Thoracic aorta (tissue), 2 donors: ENCODE data around the gene GALNT15. TPM values are rescaled to one million over a fixed set of nuclear protein-coding genes. Genes with fewer than 3 reads are reported as not detected.

Source experiments
- ATAC-seq: fragments of 150-250 bp; one replicate; pipeline ENCODE4 v1.8.0; 2017; ENCODE audit warnings: low read depth; ENCODE audit not compliant: insufficient number of reproducible peaks, low FRiP score
- DNase-seq: peaks from one replicate; pipeline ENCODE4 v3.0.0-alpha.2; 2020; ENCODE audit warnings: low spot score
- H3K27ac ChIP-seq, 2 donors: fragments of 200-600 bp; sonication (generic); 1 replicate in 1 of 2; 2 replicates in 1 of 2; pipeline ENCODE4 v1.5.1; 2016; ENCODE audit warnings: mild to moderate bottlenecking in 2 of 2, moderate library complexity in 2 of 2
- H3K27me3 ChIP-seq: fragments of 200-600 bp; sonication (generic); replicated peaks from 2 replicates; pipeline ENCODE4 v1.6.0; 2016; ENCODE audit warnings: mild to moderate bottlenecking; ENCODE audit not compliant: insufficient read depth
- H3K36me3 ChIP-seq: fragments of 200-600 bp; sonication (generic); one replicate; pipeline ENCODE4 v1.5.1; 2016
- H3K4me1 ChIP-seq, 2 donors: fragments of 200-600 bp; sonication (generic); 1 replicate in 1 of 2; 2 replicates in 1 of 2; pipeline versions ENCODE4 v1.5.1 to v1.6.0; 2016; ENCODE audit warnings: low read depth in 2 of 2, mild to moderate bottlenecking in 1 of 2; ENCODE audit not compliant: control insufficient read depth in 1 of 2
- H3K4me3 ChIP-seq: fragments of 200-600 bp; sonication (generic); 2 replicates; pipeline ENCODE4 v1.5.1; 2016; ENCODE audit warnings: mild to moderate bottlenecking
- H3K9me3 ChIP-seq: fragments of 200-600 bp; sonication (generic); 2 replicates; pipeline ENCODE4 v1.5.1; 2016
- total RNA-seq, 2 donors: library from RNA; depleted of rRNA; stranded (reverse); fragments of >200 nt; gene quantifications; one replicate each; pipeline versions ENCODE4 v1.1.0 to v1.2.3, GENCODE V29; 2016
- TF ChIP-seq, protein P1 (sequence below): fragments of 200-600 bp; sonication (generic); IDR thresholded peaks from one replicate; pipeline ENCODE4 v1.5.1; 2019; ENCODE audit warnings: antibody characterized with exemption

The GALNT15 gene
- total RNA-seq, 2 donors from 2014 or later: 157 to 167 TPM

DNA sequence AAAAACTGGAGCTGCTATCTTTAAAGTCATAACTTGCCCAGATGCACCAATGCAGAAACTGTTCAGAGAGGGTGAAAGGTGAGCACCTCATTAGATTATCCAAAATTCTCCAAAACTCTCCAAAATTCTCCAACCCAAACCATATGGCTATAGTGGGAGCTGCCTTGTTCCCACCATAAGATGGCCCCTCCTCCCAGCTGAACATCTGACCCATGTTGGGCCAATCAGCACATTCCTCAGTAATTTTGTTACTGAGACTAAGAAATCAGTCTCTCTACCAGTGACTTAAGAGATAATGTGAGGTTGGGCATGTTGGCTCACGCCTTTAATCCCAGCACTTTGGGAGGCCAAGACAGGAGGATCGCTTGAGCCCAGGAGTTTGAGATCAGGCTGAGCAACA, 57.5 kb downstream of the GALNT15 start:
- DNase-seq: no peak
- Histone ChIP-seq H3K9me3 (no peaks in the 10 kb centered on the region), H3K4me3 (no peak overlapping the region), H3K27me3 (no peaks in the 10 kb centered on the region), H3K4me1 (peaks cover 4 to 8% of the 10 kb centered on the region in 2 donors), H3K36me3 (no peaks in the 10 kb centered on the region), H3K27ac (no peak overlapping the region)
- TF ChIP-seq, protein P1, sequence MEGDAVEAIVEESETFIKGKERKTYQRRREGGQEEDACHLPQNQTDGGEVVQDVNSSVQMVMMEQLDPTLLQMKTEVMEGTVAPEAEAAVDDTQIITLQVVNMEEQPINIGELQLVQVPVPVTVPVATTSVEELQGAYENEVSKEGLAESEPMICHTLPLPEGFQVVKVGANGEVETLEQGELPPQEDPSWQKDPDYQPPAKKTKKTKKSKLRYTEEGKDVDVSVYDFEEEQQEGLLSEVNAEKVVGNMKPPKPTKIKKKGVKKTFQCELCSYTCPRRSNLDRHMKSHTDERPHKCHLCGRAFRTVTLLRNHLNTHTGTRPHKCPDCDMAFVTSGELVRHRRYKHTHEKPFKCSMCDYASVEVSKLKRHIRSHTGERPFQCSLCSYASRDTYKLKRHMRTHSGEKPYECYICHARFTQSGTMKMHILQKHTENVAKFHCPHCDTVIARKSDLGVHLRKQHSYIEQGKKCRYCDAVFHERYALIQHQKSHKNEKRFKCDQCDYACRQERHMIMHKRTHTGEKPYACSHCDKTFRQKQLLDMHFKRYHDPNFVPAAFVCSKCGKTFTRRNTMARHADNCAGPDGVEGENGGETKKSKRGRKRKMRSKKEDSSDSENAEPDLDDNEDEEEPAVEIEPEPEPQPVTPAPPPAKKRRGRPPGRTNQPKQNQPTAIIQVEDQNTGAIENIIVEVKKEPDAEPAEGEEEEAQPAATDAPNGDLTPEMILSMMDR: no peak
- no peak for ATAC-seq

DNA sequence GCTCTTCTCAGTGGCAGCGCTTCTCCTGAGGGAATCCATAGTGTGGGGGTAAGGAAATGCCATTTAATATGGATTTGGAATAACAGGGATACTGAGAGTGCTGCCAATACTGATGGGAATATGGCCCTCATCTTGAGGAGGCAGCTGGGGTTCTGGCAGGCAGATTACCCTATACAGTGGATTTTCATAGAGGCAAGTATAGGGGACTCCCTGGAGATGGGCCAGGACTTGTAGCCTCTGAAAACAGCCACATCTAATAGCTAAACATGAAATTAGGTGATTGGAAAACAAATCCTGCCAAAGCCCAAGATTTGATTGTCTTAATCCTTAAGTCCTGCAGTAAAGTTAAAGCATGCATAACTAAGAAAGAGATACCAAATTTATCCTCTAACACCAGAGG, 59.3 kb downstream of the GALNT15 start:
- ATAC-seq: no peak
- Histone ChIP-seq H3K36me3 (no peaks in the 10 kb centered on the region), H3K4me3 (no peak overlapping the region), H3K9me3 (no peaks in the 10 kb centered on the region), H3K27me3 (no peaks in the 10 kb centered on the region), H3K27ac (no peak overlapping the region), H3K4me1 (peaks cover 7 to 16% of the 10 kb centered on the region in 2 donors)
- TF ChIP-seq, protein P1: no peak
- DNase-seq: no peak

DNA sequence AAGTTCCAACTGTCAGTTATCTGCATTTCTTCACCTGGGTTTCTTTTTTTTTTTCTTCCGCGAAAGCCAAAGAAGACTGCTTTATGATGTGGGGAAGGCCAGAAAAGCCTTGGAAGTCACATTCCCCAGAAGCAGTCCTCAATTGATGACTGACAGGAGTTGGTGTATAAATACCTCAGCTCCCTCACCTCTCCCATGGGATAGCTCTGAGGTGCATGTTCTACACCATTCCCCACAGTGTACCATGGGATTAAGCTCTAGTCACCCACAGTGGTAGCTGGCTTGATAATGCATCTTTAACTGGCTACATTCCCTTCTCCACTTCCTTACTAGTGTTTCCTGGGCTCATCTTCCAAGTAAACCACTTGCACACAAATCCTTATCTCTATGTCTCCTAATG, 59.8 kb downstream of the GALNT15 start:
- no peak overlapping the region for H3K4me3 ChIP-seq
- no peak overlapping the region for H3K27ac ChIP-seq
- TF ChIP-seq, protein P1: no peak
- no peaks in the 10 kb centered on the region for H3K9me3 ChIP-seq
- H3K36me3 ChIP-seq: no peaks in the 10 kb centered on the region
- DNase-seq (no peak), ATAC-seq (no peak)
- peaks cover 7 to 16% of the 10 kb centered on the region in 2 donors for H3K4me1 ChIP-seq
- no peaks in the 10 kb centered on the region for H3K27me3 ChIP-seq

DNA sequence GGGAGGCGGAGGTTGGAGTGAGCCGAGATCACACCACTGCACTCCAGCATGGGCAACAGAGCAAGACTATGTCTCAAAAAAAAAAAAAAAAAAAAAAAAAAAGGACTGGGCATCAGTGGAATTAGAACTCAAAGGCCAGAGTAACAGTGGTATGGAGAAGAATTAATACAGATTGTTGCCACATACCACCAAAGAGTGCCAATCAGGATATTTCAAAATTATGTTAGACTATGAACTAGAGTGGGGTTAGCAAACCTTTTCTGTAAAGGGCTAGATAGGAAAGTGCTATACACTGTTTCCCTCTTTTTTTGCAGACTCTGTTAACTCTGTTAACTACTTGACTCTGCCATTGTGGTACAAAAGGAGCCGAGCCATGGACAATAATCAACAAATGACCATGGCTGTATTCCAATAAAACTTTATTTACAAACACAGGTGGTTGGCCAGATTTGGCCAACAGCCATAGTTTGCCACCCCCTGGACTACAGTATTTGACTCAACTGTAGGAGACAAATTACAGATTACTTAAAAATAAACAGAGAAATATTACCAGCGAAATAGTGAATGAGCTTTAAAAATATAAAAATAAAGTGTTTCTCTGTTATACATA, 61.7 kb downstream of the GALNT15 start:
- peaks cover 7 to 16% of the 10 kb centered on the region in 2 donors for H3K4me1 ChIP-seq
- ATAC-seq (no peak), DNase-seq (no peak)
- TF ChIP-seq, protein P1: no peak
- H3K27me3 ChIP-seq: no peaks in the 10 kb centered on the region
- no peak overlapping the region for H3K4me3 ChIP-seq
- H3K9me3 ChIP-seq: no peaks in the 10 kb centered on the region
- no peaks in the 10 kb centered on the region for H3K36me3 ChIP-seq
- no peak overlapping the region for H3K27ac ChIP-seq

DNA sequence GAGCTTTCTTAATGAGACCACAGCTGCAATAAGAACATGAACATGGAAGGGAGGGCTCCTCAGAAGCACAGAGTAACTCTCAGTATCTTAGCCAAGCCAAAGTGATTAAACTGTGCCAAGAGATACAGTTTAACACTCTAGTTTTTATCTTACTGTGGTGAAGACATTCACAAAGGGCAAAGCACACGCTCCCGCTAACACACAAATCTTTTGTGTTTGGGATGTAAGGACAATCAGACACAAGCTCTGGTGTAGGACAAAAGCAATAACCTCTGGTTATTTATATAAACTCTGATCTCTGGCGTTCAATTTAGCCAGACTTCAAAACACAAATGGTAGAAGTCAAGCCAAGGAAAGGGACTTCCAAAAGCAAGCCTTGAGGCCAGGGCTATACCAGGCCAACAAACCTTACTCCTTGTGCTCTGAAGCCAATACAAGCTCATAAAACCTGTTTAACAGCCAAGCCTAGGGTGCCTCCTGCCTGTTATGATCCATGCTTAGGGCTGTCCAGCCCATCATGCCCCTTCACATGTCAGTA, 62.4 kb downstream of the GALNT15 start:
- TF ChIP-seq, protein P1: no peak
- H3K4me3 ChIP-seq: no peak overlapping the region
- ATAC-seq (no peak), DNase-seq (no peak)
- H3K36me3 ChIP-seq: no peaks in the 10 kb centered on the region
- H3K4me1 ChIP-seq: peaks cover 7 to 16% of the 10 kb centered on the region in 2 donors
- no peaks in the 10 kb centered on the region for H3K27me3 ChIP-seq
- no peaks in the 10 kb centered on the region for H3K9me3 ChIP-seq
- no peak overlapping the region for H3K27ac ChIP-seq
